Liver (tissue), 9 donors: Measurements from ENCODE around the gene FGFRL1. TPM values are rescaled to one million over a fixed set of nuclear protein-coding genes. Genes with fewer than 3 reads are reported as not detected.
"Not testable (repeated sequence)": the region's sequence is repeated elsewhere in the genome, so short reads cannot be mapped to it uniquely, and the experiment has no call there.

ENCODE experiments used
- DNase-seq: peaks from one replicate; pipeline ENCODE4 v3.0.0-alpha.2; 2017; ENCODE audit warnings: low spot score
- H3K27ac ChIP-seq, 2 donors: one replicate each; pipeline ENCODE4 v1.7.0; 2013; ENCODE audit warnings: inconsistent platforms in 2 of 2, low read length in 2 of 2, control low read depth in 1 of 2, low read depth in 1 of 2, mild to moderate bottlenecking in 1 of 2
- H3K27me3 ChIP-seq, 4 donors: one replicate each; pipeline versions ENCODE4 v1.6.1 to v1.7.0; 2013; ENCODE audit warnings: low read length in 3 of 4, inconsistent platforms in 1 of 4, mild to moderate bottlenecking in 1 of 4, moderate library complexity in 1 of 4; ENCODE audit not compliant: control insufficient read depth in 4 of 4, insufficient read depth in 4 of 4
- H3K36me3 ChIP-seq, 4 donors: one replicate each; pipeline versions ENCODE4 v1.6.1 to v1.7.0; 2013; ENCODE audit warnings: low read length in 3 of 4, mild to moderate bottlenecking in 3 of 4, low read depth in 1 of 4, moderate library complexity in 1 of 4; ENCODE audit not compliant: control insufficient read depth in 4 of 4, insufficient read depth in 3 of 4
- H3K4me1 ChIP-seq, 4 donors: one replicate each; pipeline versions ENCODE4 v1.6.1 to v1.7.0; 2013; ENCODE audit warnings: low read length in 3 of 4, mild to moderate bottlenecking in 3 of 4, moderate library complexity in 1 of 4; ENCODE audit not compliant: control insufficient read depth in 4 of 4, insufficient read depth in 4 of 4
- H3K4me3 ChIP-seq, 3 donors: one replicate each; pipeline versions ENCODE4 v1.6.1 to v1.7.0; 2013; ENCODE audit warnings: low read length in 3 of 3, control low read depth in 1 of 3, low read depth in 1 of 3, mild to moderate bottlenecking in 1 of 3
- H3K9ac ChIP-seq, 2 donors: one replicate each; pipeline ENCODE4 v1.7.0; 2013; ENCODE audit warnings: low read length in 2 of 2, mild to moderate bottlenecking in 2 of 2, moderate library complexity in 2 of 2, control low read depth in 1 of 2, low read depth in 1 of 2
- H3K9me3 ChIP-seq, 4 donors: one replicate each; pipeline versions ENCODE4 v1.6.1 to v1.7.0; 2013; ENCODE audit warnings: low read length in 3 of 4; ENCODE audit not compliant: control insufficient read depth in 4 of 4
- EGR1 ChIP-seq, 2 donors: IDR thresholded peaks; 2 replicates each; pipeline ENCODE4 v1.6.1; 2016 to 2018; ENCODE audit warnings: antibody characterized with exemption in 2 of 2, low read depth in 2 of 2
- FOXA1 ChIP-seq: IDR thresholded peaks from 2 replicates; pipeline ENCODE4 v1.6.1; 2016; ENCODE audit warnings: antibody characterized with exemption
- FOXA2 ChIP-seq: IDR thresholded peaks from 2 replicates; pipeline ENCODE4 v1.6.1; 2016; ENCODE audit warnings: antibody characterized with exemption
- GABPA ChIP-seq, 2 donors: IDR thresholded peaks in 1 of 2; conservative IDR thresholded peaks in 1 of 2; 2 replicates each; pipeline ENCODE4 v1.6.1; 2016; ENCODE audit warnings: antibody characterized with exemption in 2 of 2, mild to moderate bottlenecking in 1 of 2, moderate library complexity in 1 of 2
- HNF4A ChIP-seq, 2 donors: conservative IDR thresholded peaks; 2 replicates each; pipeline ENCODE4 v1.6.1; 2016; ENCODE audit warnings: antibody characterized with exemption in 2 of 2, mild to moderate bottlenecking in 2 of 2
- MAX ChIP-seq: IDR thresholded peaks from 2 replicates; pipeline ENCODE4 v1.6.1; 2016; ENCODE audit warnings: antibody characterized with exemption
- NR2F2 ChIP-seq: IDR thresholded peaks from 2 replicates; pipeline ENCODE4 v1.6.1; 2016; ENCODE audit warnings: antibody characterized with exemption
- RXRA ChIP-seq, 2 donors: IDR thresholded peaks; 2 replicates each; pipeline ENCODE4 v1.6.1; 2017 to 2018; ENCODE audit warnings: antibody characterized with exemption in 2 of 2, mild to moderate bottlenecking in 1 of 2
- SP1 ChIP-seq: IDR thresholded peaks from 2 replicates; pipeline ENCODE4 v1.6.1; 2018; ENCODE audit warnings: antibody characterized with exemption, mild to moderate bottlenecking
- TAF1 ChIP-seq: conservative IDR thresholded peaks from 2 replicates; pipeline ENCODE4 v1.6.1; 2016; ENCODE audit warnings: antibody characterized with exemption, mild to moderate bottlenecking
- YY1 ChIP-seq: IDR thresholded peaks from 2 replicates; pipeline ENCODE4 v1.6.1; 2016; ENCODE audit warnings: antibody characterized with exemption, mild to moderate bottlenecking
- ZBTB33 ChIP-seq: IDR thresholded peaks from 2 replicates; pipeline ENCODE4 v1.6.1; 2016; ENCODE audit warnings: antibody characterized with exemption
- WGBS: extraction: QIAGEN DNeasy Blood & Tissue Kit; methylation state at CpG from one replicate; pipeline ENCODE4 v1.1.7; 2013; 5-methylcytosine and 5-hydroxymethylcytosine counted together
- polyA plus RNA-seq, 2 donors: library from polyadenylated mRNA; stranded (reverse) in 1 of 2; unstranded in 1 of 2; fragments of 200-250 nt in 1 of 2; fragments of >200 nt in 1 of 2; fragmentation: Nextera tagmentation in 1 of 2; extraction: Ambion mirVana in 1 of 2; gene quantifications; one replicate each; pipeline versions ENCODE4 v1.2.1 to v1.2.3, GENCODE V29; 2013 to 2015
- total RNA-seq, 2 donors: library from RNA; depleted of rRNA; stranded (reverse); fragments of >200 nt; gene quantifications; one replicate each; pipeline ENCODE4 v1.2.3, GENCODE V29; 2014
- TF ChIP-seq, protein P1 (sequence below): fragments of 150-350 bp; IDR thresholded peaks from 2 replicates; pipeline ENCODE4 v1.5.1; 2017; ENCODE audit warnings: improper control_type of control experiment, low read depth, low read length; ENCODE audit not compliant: missing input control
- donor health status: healthy.
- donor health status: healthy.
- donor health status: healthy.
- donor health status: healthy.
- donor health status: healthy.

FGFRL1 gene
- total and polyA plus RNA-seq, 4 donors: 14.2 to 49.1 (median 22.4) TPM

- H3K27me3 ChIP-seq: peaks cover 0 to 14% (median 6%) of the 10 kb centered on the region in 4 donors
- not testable (repeated sequence) for H3K4me3 ChIP-seq
Observed at GRCh38 chr4:1054696-1055242, 43.3 kb downstream of the FGFRL1 start.

GRCh38 chr4:1055243-1055701 lies 43.8 kb downstream of the FGFRL1 start:
- not testable (repeated sequence) for H3K4me1 ChIP-seq, H3K9ac ChIP-seq, H3K9me3 ChIP-seq, H3K4me3 ChIP-seq, DNase-seq, H3K27ac ChIP-seq, H3K36me3 ChIP-seq
- H3K27me3 ChIP-seq: peaks cover 0 to 14% (median 6%) of the 10 kb centered on the region in 4 donors
- 31% methylated on average over 13 of the region's 13 CpGs for WGBS

More at GRCh38 chr4:1054696-1055242, 43.3 kb downstream of the FGFRL1 start:
- WGBS: 43% methylated on average over 8 of the region's 11 CpGs
- not testable (repeated sequence) for H3K9me3 ChIP-seq, H3K27ac ChIP-seq, DNase-seq, H3K36me3 ChIP-seq, H3K4me1 ChIP-seq, H3K9ac ChIP-seq

DNA sequence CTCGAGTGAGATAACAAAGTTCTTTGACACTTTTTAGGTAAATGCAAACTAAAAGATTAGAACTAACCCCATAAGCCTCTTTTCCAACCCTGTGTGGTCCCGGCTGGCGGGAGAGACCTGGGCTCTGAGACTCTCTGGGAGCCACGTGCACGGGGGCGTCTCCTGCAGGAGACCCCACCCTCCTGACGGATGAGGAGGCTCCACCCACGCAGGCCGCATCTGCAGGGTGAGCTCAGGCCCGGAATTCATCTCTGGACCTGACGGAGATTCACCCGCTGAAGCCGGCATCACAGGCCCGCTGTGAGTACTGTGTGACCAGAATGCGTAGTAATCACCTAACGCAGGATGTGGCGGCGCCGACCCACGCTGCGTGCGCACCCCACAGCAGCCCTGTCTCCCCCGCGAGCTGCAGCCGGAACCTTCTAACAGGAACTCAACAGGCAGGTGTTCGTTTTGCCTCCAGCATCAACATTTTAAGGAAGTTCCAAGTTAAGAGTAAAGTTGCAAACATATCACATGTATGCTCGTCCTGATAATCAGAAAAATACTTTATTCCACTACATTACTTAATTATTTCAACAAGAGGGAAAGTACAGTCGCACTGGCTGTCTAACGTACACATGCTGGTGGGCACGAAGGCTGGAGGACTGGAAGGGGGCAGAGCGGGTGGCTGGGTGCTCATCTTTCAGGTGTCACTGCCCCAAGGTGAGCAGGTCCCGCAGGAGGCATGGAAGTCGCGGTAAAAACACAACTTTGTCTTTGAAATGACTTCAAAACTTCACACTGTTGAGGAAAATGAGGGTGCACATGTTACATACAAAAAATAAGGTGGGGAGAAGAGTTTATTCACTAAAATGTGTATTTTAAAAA lies 44.5 kb downstream of the FGFRL1 start:
- no peaks in the 10 kb centered on the region for H3K4me1 ChIP-seq
- H3K9me3 ChIP-seq: no peaks in the 10 kb centered on the region
- DNase-seq: no peak
- no peak overlapping the region for H3K4me3 ChIP-seq
- no peak overlapping the region for H3K27ac ChIP-seq
- TF ChIP-seq ZBTB33 (no peak), NR2F2 (no peak), MAX (no peak), YY1 (no peak), SP1 (no peak)
- no peaks in the 10 kb centered on the region for H3K36me3 ChIP-seq
- peaks cover 0 to 14% (median 6%) of the 10 kb centered on the region in 4 donors for H3K27me3 ChIP-seq
- H3K9ac ChIP-seq: no peak overlapping the region
- WGBS: 46% methylated on average over 34 of the region's 34 CpGs

DNA sequence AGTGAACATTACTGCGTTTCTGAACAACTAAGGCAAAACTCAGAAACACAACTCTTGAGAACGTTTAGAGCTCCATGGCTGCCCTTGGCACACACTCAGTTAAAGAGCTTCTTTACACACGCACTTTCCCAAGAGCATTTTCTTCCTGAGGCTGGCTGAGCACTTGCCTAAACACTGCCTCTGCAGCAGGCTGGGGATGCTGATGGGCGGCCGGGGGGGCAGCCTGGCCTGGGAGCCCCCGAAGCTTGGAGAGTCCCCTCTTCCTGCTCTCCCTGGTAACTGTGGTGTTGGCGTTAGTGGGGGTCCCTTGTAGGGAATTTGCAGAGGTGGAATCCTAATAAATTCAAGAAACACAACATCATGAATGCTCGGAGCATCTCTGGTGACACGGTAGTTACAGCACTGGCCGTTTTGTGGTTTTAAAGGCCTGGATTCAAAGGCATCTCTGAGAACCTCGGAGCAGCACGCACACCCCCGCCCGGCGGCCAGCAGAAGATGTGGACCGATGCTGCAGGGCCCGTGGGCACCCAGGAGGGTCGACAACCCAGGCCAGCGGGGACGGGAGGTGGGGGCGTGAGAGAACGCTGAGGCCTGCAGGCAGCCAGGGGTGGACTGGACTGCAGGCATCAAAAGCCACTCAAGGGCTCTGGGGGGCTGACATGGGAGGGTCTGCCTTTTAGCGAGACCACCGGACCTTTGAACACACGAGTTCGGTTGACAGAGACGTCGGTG lies 45.4 kb downstream of the FGFRL1 start:
- 81% methylated on average over 28 of the region's 28 CpGs for WGBS
- Histone ChIP-seq H3K9ac (no peak overlapping the region), H3K27ac (no peak overlapping the region), H3K9me3 (no peaks in the 10 kb centered on the region), H3K36me3 (no peaks in the 10 kb centered on the region), H3K4me3 (no peak overlapping the region), H3K4me1 (no peaks in the 10 kb centered on the region), H3K27me3 (peaks cover 0 to 14% (median 6%) of the 10 kb centered on the region in 4 donors)
- no peak for DNase-seq
- TF ChIP-seq YY1: no peak
- TF ChIP-seq SP1: no peak
- no peak for TF ChIP-seq ZBTB33
- no peak for TF ChIP-seq EGR1 (IDR thresholded peaks at IDR 0.05; ENCODE audit: low read depth in 2 of 2)
- TF ChIP-seq MAX: no peak
- TF ChIP-seq NR2F2: no peak
- TF ChIP-seq RXRA (IDR thresholded peaks at IDR 0.05): no peak
- TF ChIP-seq FOXA1: no peak
- no peak for TF ChIP-seq TAF1
- no peak for TF ChIP-seq HNF4A (conservative IDR thresholded peaks at IDR 0.05)
- TF ChIP-seq, protein P1, sequence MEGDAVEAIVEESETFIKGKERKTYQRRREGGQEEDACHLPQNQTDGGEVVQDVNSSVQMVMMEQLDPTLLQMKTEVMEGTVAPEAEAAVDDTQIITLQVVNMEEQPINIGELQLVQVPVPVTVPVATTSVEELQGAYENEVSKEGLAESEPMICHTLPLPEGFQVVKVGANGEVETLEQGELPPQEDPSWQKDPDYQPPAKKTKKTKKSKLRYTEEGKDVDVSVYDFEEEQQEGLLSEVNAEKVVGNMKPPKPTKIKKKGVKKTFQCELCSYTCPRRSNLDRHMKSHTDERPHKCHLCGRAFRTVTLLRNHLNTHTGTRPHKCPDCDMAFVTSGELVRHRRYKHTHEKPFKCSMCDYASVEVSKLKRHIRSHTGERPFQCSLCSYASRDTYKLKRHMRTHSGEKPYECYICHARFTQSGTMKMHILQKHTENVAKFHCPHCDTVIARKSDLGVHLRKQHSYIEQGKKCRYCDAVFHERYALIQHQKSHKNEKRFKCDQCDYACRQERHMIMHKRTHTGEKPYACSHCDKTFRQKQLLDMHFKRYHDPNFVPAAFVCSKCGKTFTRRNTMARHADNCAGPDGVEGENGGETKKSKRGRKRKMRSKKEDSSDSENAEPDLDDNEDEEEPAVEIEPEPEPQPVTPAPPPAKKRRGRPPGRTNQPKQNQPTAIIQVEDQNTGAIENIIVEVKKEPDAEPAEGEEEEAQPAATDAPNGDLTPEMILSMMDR: no peak
- no peak for TF ChIP-seq FOXA2
- no peak for TF ChIP-seq GABPA (IDR thresholded peaks at IDR 0.05 in 1 of 2, conservative IDR thresholded peaks at IDR 0.05 in 1 of 2)
